H9 (cell line): ENCODE measurements around the gene SLC23A3. TPM values are rescaled to one million over a fixed set of nuclear protein-coding genes. Genes with fewer than 3 reads are reported as not detected.
A peak's percentile ranks its signal among the peaks of the same experiment; 100 is the strongest.

Source experiments
- DNase-seq: peaks from one replicate; pipeline ENCODE4 v3.0.0-alpha.2; 2017
- H2AFZ ChIP-seq: one replicate; pipeline ENCODE4 v1.6.1; 2013; ENCODE audit warnings: mild to moderate bottlenecking, low read length, control low read depth, moderate library complexity
- H2AK5ac ChIP-seq: 2 replicates; pipeline ENCODE4 v1.6.1; 2013; ENCODE audit warnings: low read length, control low read depth, mixed read lengths; ENCODE audit not compliant: insufficient read length
- H2BK120ac ChIP-seq: one replicate; pipeline ENCODE4 v1.6.1; 2013; ENCODE audit warnings: low read depth, mild to moderate bottlenecking, low read length, control low read depth, inconsistent platforms; ENCODE audit not compliant: poor library complexity, severe bottlenecking
- H2BK12ac ChIP-seq: 2 replicates; pipeline ENCODE4 v1.6.1; 2013; ENCODE audit warnings: low read length, control low read depth, mixed read lengths, low read depth; ENCODE audit not compliant: insufficient read length
- H2BK15ac ChIP-seq: 2 replicates; pipeline ENCODE4 v1.6.1; 2013; ENCODE audit warnings: low read depth, low read length, control low read depth
- H2BK20ac ChIP-seq: one replicate; pipeline ENCODE4 v1.6.1; 2013; ENCODE audit warnings: low read depth, mild to moderate bottlenecking, low read length, control low read depth, inconsistent platforms; ENCODE audit not compliant: poor library complexity, severe bottlenecking
- H2BK5ac ChIP-seq: 2 replicates; pipeline ENCODE4 v1.6.1; 2013; ENCODE audit warnings: low read length, control low read depth, mixed read lengths; ENCODE audit not compliant: insufficient read length
- H3K14ac ChIP-seq: 2 replicates; pipeline ENCODE4 v1.6.1; 2013; ENCODE audit warnings: low read length, control low read depth; ENCODE audit not compliant: insufficient read depth
- H3K18ac ChIP-seq: 2 replicates; pipeline ENCODE4 v1.6.1; 2013; ENCODE audit warnings: low read depth, mild to moderate bottlenecking, mixed read lengths, low read length, control low read depth; ENCODE audit not compliant: insufficient read length
- H3K23ac ChIP-seq: 2 replicates; pipeline ENCODE4 v1.6.1; 2013; ENCODE audit warnings: low read length, control low read depth, mixed read lengths, low read depth; ENCODE audit not compliant: insufficient read length
- H3K23me2 ChIP-seq: 2 replicates; pipeline ENCODE4 v1.6.1; 2013; ENCODE audit warnings: low read depth, mild to moderate bottlenecking, mixed read lengths, low read length, control low read depth; ENCODE audit not compliant: insufficient read length, poor library complexity, severe bottlenecking
- H3K27ac ChIP-seq: 2 replicates; pipeline ENCODE4 v1.5.1; 2013; ENCODE audit warnings: low read length, control low read depth, mixed read lengths, low read depth; ENCODE audit not compliant: insufficient read length
- H3K27me3 ChIP-seq: 2 replicates; pipeline ENCODE4 v1.6.1; 2013; ENCODE audit warnings: low read length, control low read depth, inconsistent platforms; ENCODE audit not compliant: insufficient read depth
- H3K4ac ChIP-seq: 2 replicates; pipeline ENCODE4 v1.6.1; 2013; ENCODE audit warnings: low read depth, mild to moderate bottlenecking, control low read depth, inconsistent platforms, low read length, moderate library complexity
- H3K4me1 ChIP-seq: 2 replicates; pipeline ENCODE4 v1.6.1; 2013; ENCODE audit warnings: low read length, control low read depth, inconsistent platforms; ENCODE audit not compliant: insufficient read depth
- H3K4me2 ChIP-seq: 2 replicates; pipeline ENCODE4 v1.6.1; 2013; ENCODE audit warnings: low read length, control low read depth, mixed read lengths; ENCODE audit not compliant: insufficient read length, insufficient read depth
- H3K56ac ChIP-seq: 2 replicates; pipeline ENCODE4 v1.6.1; 2013; ENCODE audit warnings: low read depth, mild to moderate bottlenecking, mixed read lengths, low read length, control low read depth; ENCODE audit not compliant: insufficient read length
- H3K79me1 ChIP-seq: 2 replicates; pipeline ENCODE4 v1.6.1; 2013; ENCODE audit warnings: low read depth, mild to moderate bottlenecking, moderate library complexity, low read length, control low read depth, inconsistent platforms; ENCODE audit not compliant: insufficient read depth, poor library complexity, severe bottlenecking
- H3K79me2 ChIP-seq: 2 replicates; pipeline ENCODE4 v1.6.1; 2013; ENCODE audit warnings: low read length, control low read depth, inconsistent platforms; ENCODE audit not compliant: insufficient read depth
- H3K9ac ChIP-seq: 2 replicates; pipeline ENCODE4 v1.6.1; 2013; ENCODE audit warnings: low read length, control low read depth, mixed read lengths; ENCODE audit not compliant: insufficient read length; ENCODE audit errors: extremely low read depth
- H3K9me3 ChIP-seq: one replicate; pipeline ENCODE4 v1.6.1; 2013; ENCODE audit warnings: low read depth, low read length, inconsistent platforms; ENCODE audit not compliant: control insufficient read depth
- H3T11ph ChIP-seq: one replicate; pipeline ENCODE4 v1.6.1; 2013; ENCODE audit warnings: mild to moderate bottlenecking, low read length, control low read depth, inconsistent platforms
- H4K20me1 ChIP-seq: one replicate; pipeline ENCODE4 v1.6.1; 2013; ENCODE audit not compliant: control insufficient read depth, insufficient read length, insufficient read depth
- H4K5ac ChIP-seq: 2 replicates; pipeline ENCODE4 v1.6.1; 2013; ENCODE audit warnings: low read depth, mild to moderate bottlenecking, mixed read lengths, low read length, control low read depth; ENCODE audit not compliant: insufficient read length
- H4K8ac ChIP-seq: replicated peaks from 2 replicates; pipeline ENCODE4 v1.6.1; 2013; ENCODE audit warnings: low read length, control low read depth, mixed read lengths, low read depth; ENCODE audit not compliant: insufficient read length
- H4K91ac ChIP-seq: 2 replicates; pipeline ENCODE4 v1.6.1; 2013; ENCODE audit warnings: low read depth, mild to moderate bottlenecking, moderate library complexity, mixed read lengths, low read length, control low read depth; ENCODE audit not compliant: insufficient read length
- H3K27ac Mint-ChIP-seq, 3 experiments: 2 replicates in 2 of 3; 3 replicates in 1 of 3; pipeline ENCODE4 v1.8.0; 2020 to 2021; ENCODE audit warnings: mixed read lengths in 3 of 3, mild to moderate bottlenecking in 1 of 3, moderate library complexity in 1 of 3
- H3K27me3 Mint-ChIP-seq: 2 replicates; pipeline ENCODE4 v1.8.0; 2021; ENCODE audit warnings: low read depth, mild to moderate bottlenecking, moderate library complexity, mixed read lengths
- H3K36me3 Mint-ChIP-seq, 3 experiments: 2 replicates in 2 of 3; 3 replicates in 1 of 3; pipeline ENCODE4 v1.8.0; 2020 to 2021; ENCODE audit warnings: low read depth in 3 of 3, mixed read lengths in 3 of 3; ENCODE audit not compliant: insufficient read depth in 1 of 3
- H3K4me1 Mint-ChIP-seq, 2 experiments: 2 replicates each; pipeline ENCODE4 v1.8.0; 2020; ENCODE audit warnings: mixed read lengths in 2 of 2
- H3K4me3 Mint-ChIP-seq, 2 experiments: 2 replicates in 1 of 2; 3 replicates in 1 of 2; pipeline ENCODE4 v1.8.0; 2020 to 2021; ENCODE audit warnings: mild to moderate bottlenecking in 2 of 2, mixed read lengths in 2 of 2, moderate library complexity in 1 of 2
- H3K9me3 Mint-ChIP-seq, 2 experiments: 2 replicates in 1 of 2; 3 replicates in 1 of 2; pipeline ENCODE4 v1.8.0; 2020; ENCODE audit warnings: mild to moderate bottlenecking in 2 of 2, mixed read lengths in 2 of 2, moderate library complexity in 1 of 2
- CTCF ChIP-seq: fragments of 200-600 bp; sonication (generic); conservative IDR thresholded peaks from 3 replicates; pipeline ENCODE4 v1.8.0; 2021; ENCODE audit warnings: antibody characterized with exemption, mild to moderate bottlenecking
- WGBS: extraction: QIAGEN DNeasy Blood & Tissue Kit; methylation state at CpG from one replicate; pipeline ENCODE4 v1.1.7; 2013; ENCODE audit warnings: missing lambda C conversion rate, low lambda C conversion rate, mixed read lengths; ENCODE audit not compliant: insufficient read length; ENCODE audit errors: extremely low coverage; 5-methylcytosine and 5-hydroxymethylcytosine counted together
- total RNA-seq: library from RNA; stranded (reverse); gene quantifications from 2 replicates; pipeline ENCODE4 v1.2.1, GENCODE V29; 2021

The SLC23A3 gene
- total RNA-seq, 1 experiment from 2014 or later, result 1.2 TPM

GRCh38 chr2:219218732-219219701, 49.2 kb upstream of the SLC23A3 start, which contains the start of gene ABCB6:
TSS of gene ABCB6 (minus strand) at chr2:219218958. CDS start at chr2:219218673, 285 bp downstream.
- Histone ChIP-seq H4K20me1 (no peaks in the 10 kb centered on the region), H3T11ph (no peak within 1 kb of the TSS), H3K4ac (no peak within 1 kb of the TSS), H3K79me2 (no peaks in the 10 kb centered on the region), H4K5ac (no peak within 1 kb of the TSS), H2AK5ac (no peak within 1 kb of the TSS), H3K4me1 (no peaks in the 10 kb centered on the region), H2BK120ac (peak within 1 kb of the TSS; percentile 6), H3K23me2 (peaks cover 7% of the 10 kb centered on the region), H2BK15ac (no peak within 1 kb of the TSS), H4K8ac (no peak within 1 kb of the TSS), H3K9me3 (no peaks in the 10 kb centered on the region), H4K91ac (no peak within 1 kb of the TSS), H3K27me3 (no peaks in the 10 kb centered on the region), H2BK12ac (no peak within 1 kb of the TSS), H3K27ac (no peak within 1 kb of the TSS), H3K79me1 (no peaks in the 10 kb centered on the region), H2AFZ (no peak within 1 kb of the TSS), H3K4me2 (peak within 1 kb of the TSS; percentile 75), H3K23ac (no peak within 1 kb of the TSS), H2BK20ac (no peak within 1 kb of the TSS), H2BK5ac (no peak within 1 kb of the TSS), H3K9ac (peak within 1 kb of the TSS; percentile 72), H3K18ac (peak within 1 kb of the TSS; percentile 95), H3K14ac (peak within 1 kb of the TSS; percentile 87), H3K56ac (no peak within 1 kb of the TSS)
- peak; percentile 94 for DNase-seq
- no peak for TF ChIP-seq CTCF
- Mint-ChIP-seq H3K9me3 (no peaks in the 10 kb centered on the region), H3K27ac (peak within 1 kb of the TSS; percentile 66 to 97 (median 79); a peak in 5 of 7 replicates), H3K4me3 (peak within 1 kb of the TSS; percentile 85 to 91), H3K36me3 (peaks cover 29 to 59% (median 57%) of the 10 kb centered on the region in 3 experiments), H3K4me1 (peaks cover 19 to 23% of the 10 kb centered on the region in 2 experiments), H3K27me3 (peaks cover 3% of the 10 kb centered on the region; the same call in 1 of the 2 replicates)
- no CpG with 5 or more reads among the region's 71 CpGs for WGBS
